HG03457 (cell line): ENCODE measurements around the gene COL5A2.

Source experiments
- ATAC-seq: cut with Tn5 transposase; IDR thresholded peaks from one replicate; pipeline ENCODE4 v1.9.1; 2021; ENCODE audit warnings: moderate number of reproducible peaks; ENCODE audit not compliant: unreplicated experiment

The COL5A2 gene

GRCh38 chr2:189178726-189179569, 613 bp downstream of the COL5A2 start:
- no peak for ATAC-seq

DNA sequence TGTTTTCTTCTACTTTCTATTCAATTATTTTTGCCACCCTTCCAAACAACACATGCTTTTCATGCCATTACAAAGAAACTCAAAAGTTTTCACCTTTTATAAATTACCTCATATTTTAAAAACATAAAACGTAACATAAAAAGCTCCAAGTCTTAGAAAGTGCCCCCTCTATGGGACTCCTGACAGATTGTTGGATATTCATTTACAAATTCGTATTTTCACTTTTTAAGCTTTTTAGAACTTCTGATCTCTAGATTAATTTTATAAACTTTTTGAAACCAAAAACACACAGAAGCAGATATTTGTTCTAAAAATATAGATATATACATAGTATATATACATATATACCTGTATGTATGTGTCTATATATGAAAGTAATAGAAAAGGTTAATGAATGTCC, 1.5 kb downstream of the COL5A2 start:
- ATAC-seq = no peak

GRCh38 chr2:189177251-189177840, 2.2 kb downstream of the COL5A2 start:
- ATAC-seq = no peak

DNA sequence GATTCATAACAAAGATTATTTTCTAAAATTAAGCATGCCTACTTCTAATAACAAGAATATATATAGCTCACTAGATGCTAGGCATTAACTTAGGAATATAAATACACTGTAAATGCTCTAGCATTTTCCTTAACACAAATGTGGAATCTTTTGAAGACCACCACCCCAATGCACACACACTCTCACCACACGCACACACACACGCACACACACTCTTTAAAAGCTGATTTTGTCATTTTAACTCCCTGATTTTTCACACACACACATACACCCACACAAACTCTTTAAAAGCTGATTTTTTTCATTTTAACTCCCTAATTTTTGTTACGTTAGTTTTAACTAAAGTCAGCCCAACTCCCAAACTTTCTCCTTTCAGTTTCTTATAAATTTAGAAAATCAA, 3.0 kb downstream of the COL5A2 start:
- no peak for ATAC-seq

DNA sequence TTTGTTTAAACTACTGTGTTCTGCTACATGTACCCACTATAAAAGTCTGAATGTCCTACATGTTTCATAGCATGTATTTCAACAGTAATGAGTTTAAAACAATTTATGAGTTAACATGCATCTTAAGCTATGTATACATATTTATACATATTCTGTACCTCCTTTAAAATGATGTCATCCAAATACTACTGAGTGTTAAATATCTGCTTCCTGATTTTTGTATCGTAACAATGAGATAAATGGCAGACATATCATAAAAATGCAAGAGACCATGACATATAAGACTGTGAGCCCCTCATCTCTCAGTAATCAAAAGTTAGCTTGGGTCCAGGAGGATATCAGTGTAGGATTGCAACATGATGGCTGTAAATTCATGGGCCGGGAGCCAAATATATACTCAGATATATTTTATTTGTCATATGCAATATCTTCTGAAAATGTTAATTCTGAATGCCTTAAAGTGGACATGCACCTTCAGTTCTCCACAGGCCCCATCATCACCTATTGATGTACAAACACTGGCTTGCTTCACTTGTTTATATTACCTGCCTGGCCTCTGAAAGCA, 3.6 kb downstream of the COL5A2 start:
- ATAC-seq = no peak

DNA sequence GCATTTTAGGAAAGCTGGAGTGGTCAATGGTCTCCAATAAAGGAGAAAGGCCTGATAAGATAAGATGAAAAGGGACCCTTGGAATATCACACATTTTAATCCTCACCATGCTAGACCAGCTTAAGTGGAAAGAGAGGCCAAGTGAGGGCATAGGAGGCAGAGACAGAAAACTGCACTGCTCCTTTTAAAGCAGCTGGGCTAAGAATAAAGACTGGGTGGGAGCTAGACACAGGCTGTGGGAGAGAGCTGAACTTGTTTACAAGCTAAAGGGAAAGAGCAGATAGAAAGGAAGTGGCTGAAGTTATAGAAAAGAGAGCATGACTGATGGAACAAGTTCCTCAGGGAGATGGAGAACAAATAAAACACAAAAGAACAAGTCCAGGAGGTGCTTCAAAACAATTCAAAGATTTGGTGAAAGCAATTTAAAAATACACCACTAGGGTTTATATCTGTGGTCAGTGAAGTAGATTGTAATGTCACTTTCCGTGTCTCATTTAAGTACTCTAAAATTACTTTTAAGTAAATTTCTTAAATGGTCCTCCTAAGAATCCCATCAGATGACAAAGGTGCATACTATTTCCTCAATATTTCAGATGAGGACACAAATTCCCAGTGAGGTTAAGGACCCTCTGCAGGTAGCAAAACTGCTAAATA, 7.5 kb downstream of the COL5A2 start:
- no peak for ATAC-seq

DNA sequence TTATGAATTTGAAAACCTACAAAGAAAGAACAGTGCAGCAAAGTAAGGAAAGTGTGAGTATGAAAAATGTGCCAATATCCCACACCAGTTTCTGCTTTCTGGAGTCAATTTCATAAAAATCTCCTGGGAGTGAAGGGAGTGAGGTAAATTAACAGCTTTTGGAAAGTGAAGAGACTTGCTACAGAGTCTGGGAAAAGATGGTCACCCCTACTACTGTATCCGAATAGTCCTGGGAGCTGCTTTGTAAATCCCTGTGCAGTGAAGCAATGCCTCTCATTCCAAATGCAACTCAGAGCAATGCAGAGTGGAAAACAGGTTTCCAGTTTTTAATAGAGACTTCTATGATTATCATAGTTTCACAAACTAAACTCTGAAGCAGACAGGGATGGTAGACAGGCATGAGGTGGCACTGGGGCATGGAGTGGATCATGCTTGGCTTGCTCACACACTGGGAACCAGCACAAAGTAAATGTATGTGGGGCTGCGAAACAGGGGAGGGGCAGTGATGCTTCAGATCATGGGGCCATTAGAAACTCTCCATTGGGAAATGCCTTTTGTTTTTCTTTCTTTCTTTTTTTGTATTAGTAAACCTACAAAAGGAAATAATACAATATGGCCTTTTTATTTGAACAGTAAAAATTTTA, 10.6 kb downstream of the COL5A2 start:
- no peak for ATAC-seq

GRCh38 chr2:189165656-189166380, 13.7 kb downstream of the COL5A2 start:
- ATAC-seq = no peak

GRCh38 chr2:189164746-189165145, 14.8 kb downstream of the COL5A2 start:
- no peak for ATAC-seq

- no peak for ATAC-seq
Measured at GRCh38 chr2:189163889-189164288, 15.7 kb downstream of the COL5A2 start.

- ATAC-seq = no peak
Measured at GRCh38 chr2:189162566-189162965, 17.0 kb downstream of the COL5A2 start.

GRCh38 chr2:189161894-189162293, 17.7 kb downstream of the COL5A2 start:
- no peak for ATAC-seq

GRCh38 chr2:189159717-189160116, 19.8 kb downstream of the COL5A2 start:
- ATAC-seq = no peak

DNA sequence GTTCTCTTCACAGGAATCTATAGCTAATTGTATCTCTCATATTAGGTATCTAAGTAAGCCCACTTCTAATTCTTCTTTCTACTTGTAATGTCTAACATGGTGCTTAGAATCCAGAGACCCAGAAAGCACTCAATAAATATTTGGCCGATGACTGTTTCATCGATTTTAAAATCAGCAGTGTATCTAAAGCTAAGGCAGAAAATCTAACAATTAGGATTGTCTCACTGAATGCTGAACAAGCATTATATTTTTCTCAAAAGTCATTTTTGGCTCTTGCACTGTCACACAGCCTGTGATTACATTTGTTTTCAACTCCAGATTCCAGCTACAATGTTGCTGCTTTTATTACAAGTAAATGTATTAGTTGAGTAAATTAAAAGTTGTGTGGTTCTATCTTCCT, 20.3 kb downstream of the COL5A2 start:
- ATAC-seq = no peak

DNA sequence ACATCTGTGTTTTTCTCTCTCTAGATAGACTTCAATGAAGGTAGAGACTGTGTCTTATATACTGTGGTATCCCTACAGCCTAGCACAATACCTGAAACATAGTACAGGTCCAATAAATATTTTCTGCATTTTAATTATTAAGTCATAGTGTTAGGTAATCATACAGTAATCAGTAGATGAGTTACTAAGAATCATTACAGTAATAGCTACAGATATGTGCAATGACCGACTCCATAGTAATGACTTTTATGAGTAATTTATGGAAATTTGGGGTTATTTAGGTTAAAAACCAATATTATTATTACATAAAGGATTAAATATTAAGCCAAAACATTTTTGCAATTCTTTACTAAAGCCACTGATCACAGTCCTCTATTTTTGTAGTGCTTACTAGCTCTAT, 21.6 kb downstream of the COL5A2 start:
- ATAC-seq = no peak

GRCh38 chr2:189157456-189157855, 22.1 kb downstream of the COL5A2 start:
- ATAC-seq = no peak

DNA sequence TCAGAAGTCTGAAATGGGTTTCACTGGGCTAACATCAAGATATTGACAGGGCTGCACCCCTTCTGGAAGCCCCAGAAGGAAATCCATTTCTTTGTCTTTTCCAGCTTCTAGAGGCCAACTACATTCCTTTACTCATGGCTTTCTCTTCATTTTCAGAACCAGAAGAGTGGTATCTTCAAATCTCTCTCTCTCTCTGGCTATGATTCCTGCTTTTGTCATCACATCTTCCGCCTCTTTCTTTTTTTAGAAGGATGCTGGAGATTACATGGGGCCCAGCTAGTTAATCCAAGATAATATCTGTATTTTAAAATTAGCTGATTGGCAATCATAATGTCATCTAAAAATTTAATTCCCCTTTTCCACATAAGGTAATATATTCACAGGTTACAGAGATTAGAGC, 23.8 kb downstream of the COL5A2 start:
- ATAC-seq = no peak

DNA sequence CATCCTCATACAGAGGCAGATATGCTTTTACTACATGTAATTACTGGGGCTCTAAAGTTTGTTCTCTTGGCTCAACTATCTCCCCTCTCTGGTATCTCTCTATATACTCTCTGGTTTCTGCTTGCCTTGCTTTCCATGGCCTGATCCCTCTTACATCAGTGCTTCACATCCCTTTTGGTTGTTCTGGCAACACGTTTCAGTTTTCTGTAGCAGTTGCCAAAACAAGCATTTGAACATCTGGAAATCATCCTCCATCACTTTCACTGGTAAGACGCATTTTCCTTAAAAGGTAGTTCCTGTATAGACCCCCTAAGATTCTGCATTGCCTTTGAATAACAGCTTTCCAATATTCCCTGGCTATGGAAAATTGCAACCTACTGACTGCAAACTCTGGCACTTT, 25.9 kb downstream of the COL5A2 start:
- no peak for ATAC-seq

GRCh38 chr2:189152483-189152882, 27.1 kb downstream of the COL5A2 start:
- no peak for ATAC-seq

- no peak for ATAC-seq
Measured at GRCh38 chr2:189151906-189152305, 27.7 kb downstream of the COL5A2 start.

DNA sequence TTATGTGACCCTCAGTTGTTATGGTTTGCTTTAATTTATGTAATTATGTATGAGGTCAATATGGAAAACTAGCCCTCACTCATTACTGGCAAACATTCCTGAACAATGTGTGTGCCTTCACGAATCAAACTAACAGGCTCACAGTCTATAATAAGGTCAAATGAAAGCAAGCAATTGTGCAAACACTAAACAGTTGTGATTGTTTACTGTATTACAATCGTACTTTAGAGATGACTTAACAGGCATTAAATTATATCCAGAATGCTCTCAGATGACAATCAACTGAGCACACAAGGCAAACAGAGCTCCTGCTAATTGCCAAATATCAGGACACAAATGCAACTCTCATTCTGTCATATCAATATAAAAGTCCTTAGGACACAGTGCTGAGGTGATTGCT, 29.5 kb downstream of the COL5A2 start:
- no peak for ATAC-seq
